IPS-20b (cell line): ENCODE data around the gene GLB1L.
A peak's percentile ranks its signal among the peaks of the same experiment; 100 is the strongest.
"Not testable (repeated sequence)": the region's sequence is repeated elsewhere in the genome, so short reads cannot be mapped to it uniquely, and the experiment has no call there.

Experiments used
- H3K27ac ChIP-seq: one replicate; pipeline ENCODE4 v1.5.1; 2013; ENCODE audit warnings: low read length
- H3K27me3 ChIP-seq: 2 replicates; pipeline ENCODE4 v1.6.1; 2013; ENCODE audit warnings: mild to moderate bottlenecking, low read length, inconsistent platforms; ENCODE audit not compliant: insufficient read depth
- H3K36me3 ChIP-seq: 2 replicates; pipeline ENCODE4 v1.6.1; 2013; ENCODE audit warnings: low read depth, mild to moderate bottlenecking, inconsistent platforms, low read length, moderate library complexity; ENCODE audit not compliant: insufficient read depth
- H3K4me1 ChIP-seq: 2 replicates; pipeline ENCODE4 v1.6.1; 2013; ENCODE audit warnings: mild to moderate bottlenecking, control low read depth, inconsistent platforms, low read length, moderate library complexity; ENCODE audit not compliant: insufficient read depth
- H3K4me3 ChIP-seq: 2 replicates; pipeline ENCODE4 v1.5.1; 2013; ENCODE audit warnings: mild to moderate bottlenecking, low read length, inconsistent platforms
- H3K9ac ChIP-seq: 2 replicates; pipeline ENCODE4 v1.6.1; 2013; ENCODE audit warnings: low read depth, mild to moderate bottlenecking, inconsistent platforms, low read length, moderate library complexity
- H3K9me3 ChIP-seq: 2 replicates; pipeline ENCODE4 v1.6.1; 2013; ENCODE audit warnings: mild to moderate bottlenecking, low read depth, low read length, inconsistent platforms; ENCODE audit not compliant: insufficient read depth

Gene GLB1L

GRCh38 chr2:219268294-219268693 lies 23.1 kb upstream of the GLB1L start:
- Histone ChIP-seq H3K9me3 (no peaks in the 10 kb centered on the region), H3K36me3 (no peaks in the 10 kb centered on the region), H3K9ac (no peak overlapping the region), H3K27ac (no peak overlapping the region), H3K4me3 (no peak overlapping the region), H3K27me3 (peaks cover 15% of the 10 kb centered on the region), H3K4me1 (no peaks in the 10 kb centered on the region)

- Histone ChIP-seq H3K27ac (no peak overlapping the region), H3K4me3 (no peak overlapping the region), H3K27me3 (peaks cover 10% of the 10 kb centered on the region; the same call in 1 of the 2 replicates), H3K4me1 (no peaks in the 10 kb centered on the region), H3K9me3 (no peaks in the 10 kb centered on the region), H3K9ac (no peak overlapping the region), H3K36me3 (no peaks in the 10 kb centered on the region)
Measured at GRCh38 chr2:219266886-219267285, 21.6 kb upstream of the GLB1L start.

- Histone ChIP-seq H3K9ac (no peak overlapping the region), H3K4me1 (no peaks in the 10 kb centered on the region), H3K9me3 (no peaks in the 10 kb centered on the region), H3K36me3 (no peaks in the 10 kb centered on the region), H3K27ac (no peak overlapping the region), H3K4me3 (no peak overlapping the region), H3K27me3 (peaks cover 16% of the 10 kb centered on the region)
Measured at GRCh38 chr2:219266232-219266631, 21.0 kb upstream of the GLB1L start.

GRCh38 chr2:219261024-219261855 lies 16.0 kb upstream of the GLB1L start:
- Histone ChIP-seq H3K36me3 (no peaks in the 10 kb centered on the region), H3K27ac (no peak overlapping the region), H3K4me1 (no peaks in the 10 kb centered on the region), H3K27me3 (peaks cover 33% of the 10 kb centered on the region), H3K4me3 (no peak overlapping the region), H3K9ac (no peak overlapping the region), H3K9me3 (no peaks in the 10 kb centered on the region)

- not testable (repeated sequence) for H3K4me3 ChIP-seq, H3K36me3 ChIP-seq, H3K27ac ChIP-seq, H3K9me3 ChIP-seq, H3K9ac ChIP-seq, H3K4me1 ChIP-seq
- peaks cover 52% of the 10 kb centered on the region for H3K27me3 ChIP-seq
Measured at GRCh38 chr2:219258942-219259341, 13.7 kb upstream of the GLB1L start.

- Histone ChIP-seq H3K27ac (no peak overlapping the region), H3K4me1 (peaks cover 7% of the 10 kb centered on the region), H3K9me3 (no peaks in the 10 kb centered on the region), H3K9ac (no peak overlapping the region), H3K36me3 (peaks cover 11% of the 10 kb centered on the region; the same call in 1 of the 2 replicates), H3K4me3 (peak overlapping the region; percentile 58; the same call in 1 of the 2 replicates), H3K27me3 (peaks cover 64% of the 10 kb centered on the region)
Measured at GRCh38 chr2:219254590-219255201, 9.5 kb upstream of the GLB1L start.

GRCh38 chr2:219253753-219254589 lies 8.7 kb upstream of the GLB1L start, which contains the start of gene TUBA4A:
Gene TUBA4A (minus strand): TSS chr2:219253918. CDS start chr2:219253858, 60 bp downstream.
- Histone ChIP-seq H3K27ac (no peak within 1 kb of the TSS), H3K27me3 (peaks cover 59% of the 10 kb centered on the region), H3K9me3 (no peaks in the 10 kb centered on the region), H3K4me3 (peak within 1 kb of the TSS; percentile 58), H3K4me1 (peaks cover 14% of the 10 kb centered on the region), H3K9ac (peak within 1 kb of the TSS; percentile 33; the same call in 1 of the 2 replicates), H3K36me3 (peaks cover 15% of the 10 kb centered on the region; the same call in 1 of the 2 replicates)

GRCh38 chr2:219252900-219253752 lies 7.9 kb upstream of the GLB1L start, which contains the start of gene TUBA4B:
Gene TUBA4B (plus strand): TSS chr2:219253243. CDS start chr2:219253408, 165 bp downstream.
- peak within 1 kb of the TSS; percentile 33; the same call in 1 of the 2 replicates for H3K9ac ChIP-seq
- peaks cover 19% of the 10 kb centered on the region for H3K36me3 ChIP-seq
- H3K4me3 ChIP-seq: peak within 1 kb of the TSS; percentile 58
- peaks cover 14% of the 10 kb centered on the region for H3K4me1 ChIP-seq
- H3K27ac ChIP-seq: no peak within 1 kb of the TSS
- H3K9me3 ChIP-seq: no peaks in the 10 kb centered on the region
- peaks cover 59% of the 10 kb centered on the region for H3K27me3 ChIP-seq

- peaks cover 25% of the 10 kb centered on the region for H3K36me3 ChIP-seq
- H3K27me3 ChIP-seq: peaks cover 59% of the 10 kb centered on the region
- H3K4me1 ChIP-seq: peaks cover 14% of the 10 kb centered on the region
- no peaks in the 10 kb centered on the region for H3K9me3 ChIP-seq
- H3K27ac ChIP-seq: no peak overlapping the region
- peak overlapping the region; percentile 58 for H3K4me3 ChIP-seq
- peak overlapping the region; percentile 33; the same call in 1 of the 2 replicates for H3K9ac ChIP-seq
Measured at GRCh38 chr2:219252570-219252899, 7.3 kb upstream of the GLB1L start.

GRCh38 chr2:219252084-219252483 lies 6.8 kb upstream of the GLB1L start:
- peaks cover 59% of the 10 kb centered on the region for H3K27me3 ChIP-seq
- H3K27ac ChIP-seq: no peak overlapping the region
- peak overlapping the region; percentile 58; the same call in 1 of the 2 replicates for H3K4me3 ChIP-seq
- H3K9ac ChIP-seq: peak overlapping the region; percentile 33; the same call in 1 of the 2 replicates
- peaks cover 14% of the 10 kb centered on the region for H3K4me1 ChIP-seq
- H3K9me3 ChIP-seq: no peaks in the 10 kb centered on the region
- peaks cover 29% of the 10 kb centered on the region for H3K36me3 ChIP-seq
